ENCODE data around the gene NBDY. TPM values are rescaled to one million over a fixed set of nuclear protein-coding genes. Genes with fewer than 3 reads are reported as not detected.

Gene NBDY
- total RNA-seq, 1 experiment from 2014 or later = 44.7 TPM

GRCh38 chrX:56833626-56834025, 104.6 kb downstream of the NBDY start:
- ATAC-seq = no peak
- peaks cover 3% of the 10 kb centered on the region for H3K9me3 Mint-ChIP-seq
- POLR2A ChIA-PET = no interaction called here

GRCh38 chrX:56853436-56853835, 124.4 kb downstream of the NBDY start:
- H3K4me3 Mint-ChIP-seq = no peak overlapping the region
- TF ChIP-seq ZNF423 (CRISPR knock-in tag; IDR thresholded peaks at IDR 0.05) (no peak), USF1 (CRISPR knock-in tag; IDR thresholded peaks at IDR 0.05) (no peak), ZNF232 (CRISPR knock-in tag; IDR thresholded peaks at IDR 0.05) (no peak)
- H3K4me1 Mint-ChIP-seq = no peaks in the 10 kb centered on the region
- no peak overlapping the region for H3K27ac Mint-ChIP-seq
- H3K9me3 Mint-ChIP-seq = peaks cover 16% of the 10 kb centered on the region
- ATAC-seq (no peak), DNase-seq (ENCODE audit: low spot score) (no peak)
- H3K36me3 Mint-ChIP-seq = no peaks in the 10 kb centered on the region
- CTCF ChIA-PET = no interaction called here
- POLR2A ChIA-PET = no interaction called here
- no peaks in the 10 kb centered on the region for H3K27me3 Mint-ChIP-seq (ENCODE audit: low read depth)

More at GRCh38 chrX:56833626-56834025, 104.6 kb downstream of the NBDY start:
- no peak for DNase-seq (ENCODE audit: low spot score)
- H3K36me3 Mint-ChIP-seq = no peaks in the 10 kb centered on the region
- no peak overlapping the region for H3K4me3 Mint-ChIP-seq
- peaks cover 3% of the 10 kb centered on the region for H3K27me3 Mint-ChIP-seq (ENCODE audit: low read depth)
- peaks cover 15% of the 10 kb centered on the region for H3K4me1 Mint-ChIP-seq
- TF ChIP-seq ZNF232 (CRISPR knock-in tag; IDR thresholded peaks at IDR 0.05) (no peak), MAX (CRISPR knock-in tag; IDR thresholded peaks at IDR 0.05) (no peak), ZNF416 (CRISPR knock-in tag; IDR thresholded peaks at IDR 0.05) (no peak), TEAD1 (CRISPR knock-in tag; IDR thresholded peaks at IDR 0.05) (no peak), ZNF263 (CRISPR knock-in tag; IDR thresholded peaks at IDR 0.05; ENCODE audit: low read depth) (no peak)
- no peak overlapping the region for H3K27ac Mint-ChIP-seq
- CTCF ChIA-PET = no interaction called here

- no peaks in the 10 kb centered on the region for H3K27me3 Mint-ChIP-seq (ENCODE audit: low read depth)
- TF ChIP-seq E2F4 (CRISPR knock-in tag; IDR thresholded peaks at IDR 0.05; ENCODE audit: borderline replicate concordance, low read depth) = no peak
- no peak for TF ChIP-seq HMGXB4 (CRISPR knock-in tag; IDR thresholded peaks at IDR 0.05)
- no peak for TF ChIP-seq SOX15 (CRISPR knock-in tag; IDR thresholded peaks at IDR 0.05)
- TF ChIP-seq SMAD4 (CRISPR knock-in tag; IDR thresholded peaks at IDR 0.05) = no peak
- TF ChIP-seq GTF2I (CRISPR knock-in tag; conservative IDR thresholded peaks at IDR 0.05) = no peak
- TF ChIP-seq ZNF138 (CRISPR knock-in tag; conservative IDR thresholded peaks at IDR 0.05) = no peak
- no peak for TF ChIP-seq PRDM15 (CRISPR knock-in tag; IDR thresholded peaks at IDR 0.05)
- no peak for TF ChIP-seq E2F5 (CRISPR knock-in tag; IDR thresholded peaks at IDR 0.05)
- no peak for TF ChIP-seq STAT6 (CRISPR knock-in tag; conservative IDR thresholded peaks at IDR 0.05; ENCODE audit: low read depth)
- TF ChIP-seq ZNF281 (CRISPR knock-in tag; IDR thresholded peaks at IDR 0.05) = no peak
Measured at GRCh38 chrX:56857042-56857441, 128.0 kb downstream of the NBDY start.

More at GRCh38 chrX:56857042-56857441, 128.0 kb downstream of the NBDY start:
- no peak for DNase-seq (ENCODE audit: low spot score)
- ChIA-PET POLR2A (no interaction called here), CTCF (no interaction called here)
- Mint-ChIP-seq H3K27ac (no peak overlapping the region), H3K4me1 (no peaks in the 10 kb centered on the region), H3K4me3 (no peak overlapping the region), H3K9me3 (peaks cover 19% of the 10 kb centered on the region), H3K36me3 (no peaks in the 10 kb centered on the region)
- no peak for ATAC-seq
